ENCODE data around the gene ATP6V1C2. TPM values are rescaled to one million over a fixed set of nuclear protein-coding genes. Genes with fewer than 3 reads are reported as not detected.

The ATP6V1C2 gene
- total and polyA plus RNA-seq, 2 of the 4 experiments (the other 2 are of a cell fraction), result not detected

GRCh38 chr2:10811517-10811916 is 90.1 kb downstream of the ATP6V1C2 start:
- no TSS peak for BruUV-seq (replicated peaks)
- ChIA-PET CTCF (interaction anchor here (1.1 to 1.2 kb wide), 2 partner anchors 11 to 313 kb away, joined by 3 read pairs; no protein-coding TSS in a partner anchor), POLR2A (ENCODE audit: unreplicated experiment) (no interaction called here)
- Histone ChIP-seq H3K4me2 (ENCODE audit: low read depth, low read length) (peak overlapping the region; percentile 98), H3K56ac (ENCODE audit: extremely low read depth, insufficient read depth, low read length) (peak overlapping the region; percentile 81), H3K9ac (ENCODE audit: low read depth, low read length) (peak overlapping the region; percentile 97), H3K14ac (replicated peaks; ENCODE audit: low read depth, low read length) (peak overlapping the region; percentile 89), H3K9me1 (ENCODE audit: insufficient read depth, low read length) (peaks cover 3% of the 10 kb centered on the region), H2AFZ (replicated peaks; ENCODE audit: low read length, poor library complexity) (peak overlapping the region; percentile 78), H3K4ac (ENCODE audit: low read depth, low read length) (peak overlapping the region; percentile 55), H2BK5ac (ENCODE audit: low read depth, low read length, poor library complexity, severe bottlenecking) (peak overlapping the region; percentile 54), H2AK5ac (ENCODE audit: low read depth, low read length) (peak overlapping the region; percentile 86), H3K36me3 (ENCODE audit: control insufficient read depth, insufficient read depth, low read length) (peaks cover 3% of the 10 kb centered on the region), H2AK9ac (replicated peaks; ENCODE audit: low read depth, low read length, poor library complexity) (peak overlapping the region; percentile 74), H2BK15ac (ENCODE audit: low read depth, low read length) (no peak overlapping the region), H4K20me1 (ENCODE audit: insufficient read depth, low read length) (peaks cover 49% of the 10 kb centered on the region), H3K23ac (ENCODE audit: low read depth, low read length) (peak overlapping the region; percentile 64), H3K4me3 (ENCODE audit: insufficient read depth, low read depth, low read length) (peak overlapping the region; percentile 83), H4K91ac (ENCODE audit: insufficient read depth, low read depth, low read length) (peak overlapping the region; percentile 51), H3K27me3 (ENCODE audit: control insufficient read depth, insufficient read depth, low read length) (no peaks in the 10 kb centered on the region), H2BK20ac (ENCODE audit: low read depth, low read length) (no peak overlapping the region), H3K4me1 (ENCODE audit: control insufficient read depth, insufficient read depth, low read length) (peaks cover 10% of the 10 kb centered on the region), H3K9me3 (ENCODE audit: control insufficient read depth, insufficient read depth, low read length) (no peaks in the 10 kb centered on the region), H3K27ac (ENCODE audit: insufficient read depth, low read length) (peak overlapping the region; percentile 84), H3K79me1 (ENCODE audit: low read depth in 1 of 2, low read length in 2 of 2) (peaks cover 0 to 35% of the 10 kb centered on the region in 2 experiments; a peak in 2 of 4 replicates), H2BK120ac (ENCODE audit: low read depth, low read length) (no peak overlapping the region), H4K5ac (ENCODE audit: low read depth, low read length) (peak overlapping the region; percentile 21; the same call in 1 of the 2 replicates), H3K18ac (ENCODE audit: low read depth, low read length) (0 out of 2 replicates have a peak overlapping the region, but pooled peaks have one; percentile 18), H4K8ac (ENCODE audit: low read depth in 2 of 2, low read length in 2 of 2) (peak overlapping the region; percentile 39 to 54; a peak in 2 of 4 replicates)
- 0% methylated on average over 4 of the region's 14 CpGs; no CpG with 5 or more reads in 1 of the 2 experiments for WGBS, 2 experiments (ENCODE audit: extremely low coverage in 2 of 2, insufficient read length in 1 of 2)
- dilution Hi-C loops (cut with HindIII; ENCODE audit: low sequenced_read_pairs, unreplicated experiment) (no loop called here), intact Hi-C loops (cut with micrococcal nuclease) (no loop called here), in situ Hi-C loops (cut with MboI; ENCODE audit: low sequenced_read_pairs) (no loop called here)
- no peak for ATAC-seq (ENCODE audit: low read depth)
- TF ChIP-seq ELK1 (IDR thresholded peaks at IDR 0.05; ENCODE audit: borderline replicate concordance, low read depth, low read length), result no peak
- no peak for TF ChIP-seq RFX5 (IDR thresholded peaks at IDR 0.05; ENCODE audit: low read depth, low read length)
- TF ChIP-seq SMC3 (IDR thresholded peaks at IDR 0.05; ENCODE audit: low read depth, low read length), result no peak
- TF ChIP-seq MXI1 (IDR thresholded peaks at IDR 0.05; ENCODE audit: borderline replicate concordance, low read depth, low read length), result 0 out of 2 replicates have a peak, but pooled peaks have one; percentile 22
- TF ChIP-seq MAFK (IDR thresholded peaks at IDR 0.05; ENCODE audit: low read depth, low read length), result no peak
- TF ChIP-seq CEBPB (IDR thresholded peaks at IDR 0.05; ENCODE audit: low read depth, low read length), result no peak
- TF ChIP-seq USF2 (IDR thresholded peaks at IDR 0.05; ENCODE audit: low read depth, low read length), result no peak
- DNase-seq, result no peak
